IPS-15b (cell line): ENCODE results near the gene ITGB3BP.
"Not testable (repeated sequence)": the region's sequence is repeated elsewhere in the genome, so short reads cannot be mapped to it uniquely, and the experiment has no call there.

Experiments
- H3K27me3 ChIP-seq: one replicate; pipeline ENCODE4 v1.6.1; 2013; ENCODE audit warnings: low read length; ENCODE audit not compliant: control insufficient read depth, insufficient read depth
- H3K36me3 ChIP-seq: one replicate; pipeline ENCODE4 v1.6.1; 2013; ENCODE audit warnings: low read length; ENCODE audit not compliant: control insufficient read depth, insufficient read depth
- H3K4me1 ChIP-seq: one replicate; pipeline ENCODE4 v1.6.1; 2013; ENCODE audit warnings: mild to moderate bottlenecking, low read length; ENCODE audit not compliant: control insufficient read depth, insufficient read depth
- H3K4me3 ChIP-seq: one replicate; pipeline ENCODE4 v1.5.1; 2013; ENCODE audit warnings: low read depth, low read length
- H3K9ac ChIP-seq: one replicate; pipeline ENCODE4 v1.6.1; 2013; ENCODE audit warnings: low read depth, mild to moderate bottlenecking, low read length
- H3K9me3 ChIP-seq: one replicate; pipeline ENCODE4 v1.6.1; 2013; ENCODE audit warnings: mild to moderate bottlenecking, low read length; ENCODE audit not compliant: control insufficient read depth, insufficient read depth

ITGB3BP gene

DNA sequence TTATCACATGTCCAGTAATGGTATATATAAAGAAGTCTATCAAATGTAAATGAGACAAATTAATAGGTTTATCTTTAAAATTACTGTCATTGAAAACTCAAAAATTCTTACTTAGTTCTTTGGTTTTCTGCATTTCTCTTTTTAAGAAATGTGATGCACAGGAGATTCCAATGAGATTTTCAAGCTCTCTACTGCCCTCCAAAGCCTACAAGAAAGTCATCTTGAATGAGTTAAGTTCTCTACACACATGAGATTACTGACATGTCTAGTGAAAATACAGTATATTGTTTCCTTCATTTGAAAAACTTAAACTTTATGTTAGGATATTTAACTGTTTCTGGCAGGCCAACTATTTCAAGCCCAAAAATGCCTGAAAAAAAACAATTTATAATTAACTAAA lies 68.8 kb downstream of the ITGB3BP start:
- Histone ChIP-seq H3K36me3 (no peaks in the 10 kb centered on the region), H3K4me3 (no peak overlapping the region), H3K9me3 (no peaks in the 10 kb centered on the region), H3K27me3 (no peaks in the 10 kb centered on the region), H3K9ac (no peak overlapping the region), H3K4me1 (no peaks in the 10 kb centered on the region)

DNA sequence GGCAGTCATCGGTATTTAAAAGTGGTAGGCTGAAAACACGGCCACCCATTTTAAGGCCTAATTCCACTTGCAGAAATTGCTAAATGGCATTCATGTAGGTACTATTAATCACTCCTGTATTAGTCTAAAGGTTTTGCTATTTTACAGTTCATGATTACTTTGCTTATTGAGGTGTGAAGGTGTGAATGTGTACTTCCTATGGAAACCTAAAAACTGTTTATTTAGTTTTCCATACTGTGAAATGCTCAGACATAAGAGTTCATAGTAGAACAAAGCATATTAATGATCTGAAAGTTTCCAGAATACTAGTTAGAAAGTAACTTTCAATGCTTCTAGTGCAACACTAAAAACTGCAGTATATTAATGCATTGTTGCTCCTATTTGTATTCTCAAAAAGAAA lies 69.8 kb downstream of the ITGB3BP start:
- Histone ChIP-seq H3K9ac (no peak overlapping the region), H3K9me3 (no peaks in the 10 kb centered on the region), H3K4me1 (no peaks in the 10 kb centered on the region), H3K36me3 (no peaks in the 10 kb centered on the region), H3K4me3 (no peak overlapping the region), H3K27me3 (no peaks in the 10 kb centered on the region)

DNA sequence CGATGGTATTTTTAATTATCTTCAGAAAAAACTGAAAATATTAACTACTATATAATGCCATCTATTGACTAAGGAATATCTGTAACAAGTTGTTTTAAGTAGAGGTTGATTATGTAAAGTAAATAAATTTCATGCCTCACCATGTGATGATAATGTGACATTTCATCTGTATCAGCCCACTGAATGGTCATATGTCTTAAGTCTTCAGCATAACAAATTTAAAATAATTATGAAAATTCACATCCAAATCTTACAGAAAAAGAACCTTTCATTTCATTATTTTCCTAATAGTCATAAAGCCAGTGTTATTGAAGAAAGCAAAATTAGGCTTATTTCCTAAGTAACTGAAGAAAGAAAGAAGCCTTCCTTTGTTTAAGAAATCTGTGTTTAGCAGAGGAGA lies 72.6 kb downstream of the ITGB3BP start:
- Histone ChIP-seq H3K9me3 (no peaks in the 10 kb centered on the region), H3K9ac (no peak overlapping the region), H3K4me1 (no peaks in the 10 kb centered on the region), H3K27me3 (no peaks in the 10 kb centered on the region), H3K4me3 (no peak overlapping the region), H3K36me3 (no peaks in the 10 kb centered on the region)

DNA sequence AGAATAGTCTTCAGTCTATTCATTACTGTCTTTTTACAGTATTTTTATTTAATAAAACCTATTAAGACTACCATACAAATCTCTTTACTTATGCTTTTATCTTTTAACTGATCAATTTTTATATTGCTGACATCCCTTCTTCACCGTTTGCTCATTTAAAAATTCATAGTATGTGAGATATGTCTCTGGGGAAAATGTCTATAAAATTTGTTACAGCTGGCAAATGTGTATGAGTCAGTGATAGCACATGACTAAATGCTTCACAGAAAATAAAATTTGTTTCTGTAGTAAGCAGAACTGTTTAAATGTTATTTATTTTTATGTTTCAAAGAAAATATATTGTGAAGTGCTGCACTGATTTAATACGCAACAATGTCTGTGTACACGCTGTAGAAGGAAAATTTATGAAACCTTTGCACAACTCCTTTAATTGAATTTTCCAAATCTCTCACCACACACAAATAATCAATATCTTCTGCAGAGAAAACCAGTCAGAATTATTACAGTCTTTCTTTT lies 74.2 kb downstream of the ITGB3BP start:
- Histone ChIP-seq H3K4me3 (no peak overlapping the region), H3K36me3 (no peaks in the 10 kb centered on the region), H3K9ac (no peak overlapping the region), H3K4me1 (no peaks in the 10 kb centered on the region), H3K9me3 (no peaks in the 10 kb centered on the region), H3K27me3 (no peaks in the 10 kb centered on the region)

DNA sequence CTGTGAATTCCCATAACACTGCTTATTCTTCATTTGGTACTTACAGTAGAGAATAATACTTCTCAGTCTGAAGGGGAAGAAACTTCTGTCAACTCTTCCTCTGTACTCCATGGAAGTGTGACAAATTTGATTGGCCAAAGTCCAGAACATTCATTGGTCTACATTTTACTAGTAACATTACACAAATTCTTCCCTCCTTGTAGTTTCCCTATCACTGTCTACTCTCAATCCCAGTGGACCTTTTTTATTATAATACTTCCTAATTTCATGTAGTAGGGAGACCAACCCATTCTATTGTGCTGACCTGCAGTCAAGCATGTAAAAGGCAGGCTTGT lies 80.9 kb downstream of the ITGB3BP start:
- Histone ChIP-seq H3K36me3 (no peaks in the 10 kb centered on the region), H3K4me3 (no peak overlapping the region), H3K27me3 (no peaks in the 10 kb centered on the region), H3K9me3 (no peaks in the 10 kb centered on the region), H3K4me1 (no peaks in the 10 kb centered on the region), H3K9ac (no peak overlapping the region)

DNA sequence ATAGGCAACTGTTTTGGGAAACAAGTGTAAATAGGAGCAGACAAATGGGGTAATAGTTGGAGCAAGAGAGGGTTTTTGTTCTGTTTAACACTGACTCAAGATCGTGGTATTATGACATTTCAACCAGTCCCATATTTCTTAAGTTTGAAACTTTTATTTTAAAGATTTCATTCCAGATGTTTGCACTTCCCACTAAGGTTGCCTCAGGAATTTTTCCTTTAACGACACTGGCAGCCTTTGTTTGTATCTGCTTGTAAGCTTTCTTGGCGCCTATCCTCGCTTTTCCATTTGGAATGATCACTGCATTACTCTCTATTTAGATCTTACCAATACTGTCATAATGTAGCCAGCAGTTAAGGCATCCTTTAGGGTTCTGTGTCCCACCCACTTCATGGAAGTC lies 87.9 kb downstream of the ITGB3BP start:
- Histone ChIP-seq H3K4me3 (no peak overlapping the region), H3K27me3 (no peaks in the 10 kb centered on the region), H3K36me3 (no peaks in the 10 kb centered on the region), H3K9me3 (peaks cover 5% of the 10 kb centered on the region), H3K9ac (no peak overlapping the region), H3K4me1 (no peaks in the 10 kb centered on the region)

DNA sequence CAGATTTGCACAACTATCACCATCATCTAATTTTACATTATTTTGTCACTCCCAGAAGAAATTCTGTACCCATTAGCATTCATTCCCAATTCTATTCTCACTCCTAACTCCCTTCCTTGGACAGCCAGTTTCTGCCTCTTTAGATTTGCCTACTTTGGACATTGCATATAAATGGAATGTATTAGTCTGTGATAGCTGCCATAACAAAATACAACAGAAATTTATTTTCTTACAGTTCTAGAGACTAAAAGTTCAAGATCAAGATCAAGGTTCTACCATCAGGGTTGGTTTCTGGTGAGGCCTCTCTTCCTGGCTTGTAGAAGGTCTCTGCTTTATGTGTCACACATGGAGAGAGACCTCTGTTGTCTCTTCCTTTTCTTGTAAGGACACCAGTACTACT lies 93.7 kb downstream of the ITGB3BP start:
- Histone ChIP-seq H3K4me1 (no peaks in the 10 kb centered on the region), H3K9ac (no peak overlapping the region), H3K4me3 (no peak overlapping the region), H3K36me3 (no peaks in the 10 kb centered on the region), H3K9me3 (peaks cover 5% of the 10 kb centered on the region), H3K27me3 (no peaks in the 10 kb centered on the region)

GRCh38 chr1:63428815-63429214 lies 94.2 kb downstream of the ITGB3BP start:
- Histone ChIP-seq H3K4me1 (no peaks in the 10 kb centered on the region), H3K27me3 (no peaks in the 10 kb centered on the region), H3K4me3 (no peak overlapping the region), H3K9ac (no peak overlapping the region), H3K9me3 (peaks cover 5% of the 10 kb centered on the region), H3K36me3 (no peaks in the 10 kb centered on the region)

- Histone ChIP-seq H3K4me3 (no peak overlapping the region), H3K4me1 (no peaks in the 10 kb centered on the region), H3K27me3 (no peaks in the 10 kb centered on the region), H3K36me3 (no peaks in the 10 kb centered on the region), H3K9me3 (no peaks in the 10 kb centered on the region), H3K9ac (no peak overlapping the region)
Observed at GRCh38 chr1:63423649-63424048, 99.4 kb downstream of the ITGB3BP start.

DNA sequence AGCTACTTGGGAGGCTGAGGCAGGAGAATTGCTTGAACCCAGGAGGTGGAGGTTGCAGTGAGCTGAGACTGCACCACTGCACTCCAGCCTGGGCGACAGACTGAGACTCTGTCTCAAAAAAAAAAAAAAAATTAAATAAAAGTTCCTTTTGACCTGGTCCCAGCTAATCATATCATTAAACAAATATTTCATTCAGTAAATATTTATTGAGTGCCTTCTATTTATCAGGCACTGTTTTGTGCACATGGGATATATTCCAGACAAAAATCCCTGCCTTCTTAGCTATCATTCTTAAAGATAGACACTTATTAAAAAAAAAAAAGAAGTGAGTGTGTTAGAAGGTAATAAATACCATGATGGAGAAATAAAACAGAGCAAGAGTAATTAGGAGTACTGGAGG lies 102.3 kb downstream of the ITGB3BP start:
- not testable (repeated sequence) for H3K4me3 ChIP-seq, H3K9ac ChIP-seq, H3K9me3 ChIP-seq, H3K4me1 ChIP-seq, H3K27me3 ChIP-seq, H3K36me3 ChIP-seq

GRCh38 chr1:63418101-63418500 lies 104.9 kb downstream of the ITGB3BP start:
- H3K9ac ChIP-seq, result no peak overlapping the region
- H3K36me3 ChIP-seq, result no peaks in the 10 kb centered on the region
- no peaks in the 10 kb centered on the region for H3K27me3 ChIP-seq
- no peaks in the 10 kb centered on the region for H3K4me1 ChIP-seq
- no peak overlapping the region for H3K4me3 ChIP-seq
- H3K9me3 ChIP-seq, result no peaks in the 10 kb centered on the region

DNA sequence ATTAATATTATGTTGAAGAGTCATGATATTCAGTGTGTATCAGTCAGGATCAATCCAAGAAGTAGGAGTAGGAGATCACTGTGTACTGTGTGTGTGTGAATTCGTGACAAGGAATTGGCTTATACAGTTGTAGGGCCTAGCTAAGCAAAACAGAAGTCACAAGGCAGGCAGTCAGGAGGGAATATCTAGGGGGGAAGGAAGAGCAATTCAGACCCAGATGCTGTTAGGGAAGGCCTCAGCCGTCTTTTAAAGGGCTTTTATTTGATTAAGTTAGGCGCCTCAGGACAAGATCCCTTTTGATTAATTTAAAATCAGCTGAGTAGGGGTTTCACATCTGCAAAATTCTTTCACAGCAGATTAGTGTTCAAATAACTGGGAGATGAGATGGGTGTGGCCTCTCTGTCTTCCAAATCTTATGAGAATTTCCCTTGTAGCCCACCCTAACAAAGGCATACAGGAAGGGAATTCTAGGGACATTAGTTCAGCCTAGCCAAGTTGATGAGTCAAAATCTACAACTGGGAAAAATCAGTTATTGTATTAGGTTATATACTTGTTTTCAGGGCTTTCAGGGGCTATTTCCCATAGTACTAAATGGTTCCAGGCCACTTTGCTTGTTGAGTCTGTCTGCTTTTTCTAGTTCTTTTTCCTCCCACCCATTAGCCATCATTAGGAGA lies 108.2 kb downstream of the ITGB3BP start:
- no peaks in the 10 kb centered on the region for H3K4me1 ChIP-seq
- H3K4me3 ChIP-seq, result no peak overlapping the region
- no peak overlapping the region for H3K9ac ChIP-seq
- H3K36me3 ChIP-seq, result no peaks in the 10 kb centered on the region
- no peaks in the 10 kb centered on the region for H3K9me3 ChIP-seq
- no peaks in the 10 kb centered on the region for H3K27me3 ChIP-seq
